ENCODE data around the gene KLHL28. TPM values are rescaled to one million over a fixed set of nuclear protein-coding genes. Genes with fewer than 3 reads are reported as not detected.

KLHL28 gene
- total RNA-seq, 3 donors from 2014 or later (not counting 1 experiment from before 2014, with no cell fraction given) = 47.6 to 59.7 (median 56.0) TPM

- Mint-ChIP-seq H3K36me3 (peaks cover 40% of the 10 kb centered on the region), H3K4me1 (peaks cover 73 to 76% of the 10 kb centered on the region in 2 donors), H3K27me3 (ENCODE audit: low read depth in 2 of 2) (no peaks in the 10 kb centered on the region), H3K9me3 (peaks cover 4 to 5% of the 10 kb centered on the region in 2 donors), H3K27ac (peak overlapping the region in 1 of 2 donors; percentile 2), H3K4me3 (peak overlapping the region; percentile 68)
- 90% methylated on average over 4 of the region's 4 CpGs for WGBS (ENCODE audit: insufficient coverage)
- Histone ChIP-seq H3K36me3 (ENCODE audit: control insufficient read depth, insufficient read depth, low read length) (no peaks in the 10 kb centered on the region), H3K27me3 (ENCODE audit: control insufficient read depth, insufficient read depth, low read length) (no peaks in the 10 kb centered on the region), H3K27ac (ENCODE audit: low read length) (no peak overlapping the region), H3K4me3 (ENCODE audit: low read length) (no peak overlapping the region), H3K9me3 (ENCODE audit: control insufficient read depth, insufficient read depth, low read length) (peaks cover 15% of the 10 kb centered on the region), H3K4me1 (ENCODE audit: control insufficient read depth, insufficient read depth, low read length) (peaks cover 24% of the 10 kb centered on the region)
- ATAC-seq (no peak), DNase-seq (no peak)
- TF ChIP-seq CTCF (IDR thresholded peaks at IDR 0.05) = no peak
- intact Hi-C loops (cut with micrococcal nuclease) = no loop called here
Observed at GRCh38 chr14:44966601-44967336, 5.0 kb upstream of the KLHL28 start.

- 50% methylated on average over 7 of the region's 7 CpGs for WGBS (ENCODE audit: insufficient coverage)
- DNase-seq = peak in 1 of 2 donors; percentile 9
- Histone ChIP-seq H3K27me3 (ENCODE audit: control insufficient read depth, insufficient read depth, low read length) (no peaks in the 10 kb centered on the region), H3K27ac (ENCODE audit: low read length) (no peak overlapping the region), H3K9me3 (ENCODE audit: control insufficient read depth, insufficient read depth, low read length) (peaks cover 15% of the 10 kb centered on the region), H3K4me3 (ENCODE audit: low read length) (no peak overlapping the region), H3K4me1 (ENCODE audit: control insufficient read depth, insufficient read depth, low read length) (peaks cover 24% of the 10 kb centered on the region), H3K36me3 (ENCODE audit: control insufficient read depth, insufficient read depth, low read length) (no peaks in the 10 kb centered on the region)
- no peaks in the 10 kb centered on the region for H3K27me3 Mint-ChIP-seq (ENCODE audit: low read depth in 2 of 2)
- H3K36me3 Mint-ChIP-seq = peaks cover 16% of the 10 kb centered on the region
- no peak for ATAC-seq
- intact Hi-C loops (cut with micrococcal nuclease) = no loop called here
- H3K4me3 Mint-ChIP-seq = no peak overlapping the region
- peak overlapping the region in 1 of 2 donors; percentile 53 for H3K27ac Mint-ChIP-seq
- peaks cover 52 to 53% of the 10 kb centered on the region in 2 donors for H3K4me1 Mint-ChIP-seq
- TF ChIP-seq CTCF (IDR thresholded peaks at IDR 0.05) = no peak
- peaks cover 4 to 5% of the 10 kb centered on the region in 2 donors for H3K9me3 Mint-ChIP-seq
Observed at GRCh38 chr14:44963775-44964380, 2.1 kb upstream of the KLHL28 start.

GRCh38 chr14:44963044-44963528, 1.3 kb upstream of the KLHL28 start:
- Mint-ChIP-seq H3K27me3 (ENCODE audit: low read depth in 2 of 2) (no peaks in the 10 kb centered on the region), H3K9me3 (peaks cover 4 to 5% of the 10 kb centered on the region in 2 donors), H3K4me1 (peaks cover 46 to 48% of the 10 kb centered on the region in 2 donors), H3K36me3 (peaks cover 16% of the 10 kb centered on the region), H3K27ac (no peak overlapping the region), H3K4me3 (no peak overlapping the region)
- DNase-seq (no peak), ATAC-seq (no peak)
- Histone ChIP-seq H3K4me1 (ENCODE audit: control insufficient read depth, insufficient read depth, low read length) (peaks cover 24% of the 10 kb centered on the region), H3K27me3 (ENCODE audit: control insufficient read depth, insufficient read depth, low read length) (no peaks in the 10 kb centered on the region), H3K4me3 (ENCODE audit: low read length) (peak overlapping the region; percentile 97), H3K36me3 (ENCODE audit: control insufficient read depth, insufficient read depth, low read length) (no peaks in the 10 kb centered on the region), H3K9me3 (ENCODE audit: control insufficient read depth, insufficient read depth, low read length) (peaks cover 15% of the 10 kb centered on the region), H3K27ac (ENCODE audit: low read length) (peak overlapping the region; percentile 93)
- intact Hi-C loops (cut with micrococcal nuclease) = no loop called here
- TF ChIP-seq CTCF (IDR thresholded peaks at IDR 0.05) = no peak
- WGBS (ENCODE audit: insufficient coverage) = 25% methylated on average over 13 of the region's 13 CpGs

Measured in natural killer cell (primary cell).